ENCODE measurements around the gene SEC61G. TPM values are rescaled to one million over a fixed set of nuclear protein-coding genes. Genes with fewer than 3 reads are reported as not detected.

SEC61G gene
- polyA plus RNA-seq, 1 donor, result 198 TPM

- peak; percentile 74 to 78 for DNase-seq
- H3K4me1 ChIP-seq (ENCODE audit: control insufficient read depth, insufficient read depth, low read length), result no peaks in the 10 kb centered on the region
- peaks cover 6% of the 10 kb centered on the region for H3K27me3 ChIP-seq (ENCODE audit: control insufficient read depth, insufficient read depth, low read length)
- no peaks in the 10 kb centered on the region for H3K36me3 ChIP-seq (ENCODE audit: control insufficient read depth, insufficient read depth, low read length)
- no peak overlapping the region for H3K27ac ChIP-seq (ENCODE audit: low read length)
- 100% methylated on average over 1 of the region's 18 CpGs for WGBS (ENCODE audit: insufficient coverage, low lambda C conversion rate)
- peak overlapping the region; percentile 14 for H3K4me3 ChIP-seq (ENCODE audit: low read length)
- H3K9me3 ChIP-seq (ENCODE audit: control insufficient read depth, low read depth, low read length), result no peaks in the 10 kb centered on the region
These were observed 14.7 kb upstream of the SEC61G start for GRCh38 chr7:54773472-54774399.

GRCh38 chr7:54769203-54769602 is 10.2 kb upstream of the SEC61G start:
- no CpG with 5 or more reads among the region's 2 CpGs for WGBS (ENCODE audit: insufficient coverage, low lambda C conversion rate)

GRCh38 chr7:54764861-54765260 is 5.8 kb upstream of the SEC61G start:
- no peaks in the 10 kb centered on the region for H3K36me3 ChIP-seq (ENCODE audit: control insufficient read depth, insufficient read depth, low read length)
- no peaks in the 10 kb centered on the region for H3K4me1 ChIP-seq (ENCODE audit: control insufficient read depth, insufficient read depth, low read length)
- H3K4me3 ChIP-seq (ENCODE audit: low read length), result no peak overlapping the region
- WGBS (ENCODE audit: insufficient coverage, low lambda C conversion rate), result 83% methylated on average over 1 of the region's 9 CpGs
- H3K27me3 ChIP-seq (ENCODE audit: control insufficient read depth, insufficient read depth, low read length), result peaks cover 2% of the 10 kb centered on the region
- no peaks in the 10 kb centered on the region for H3K9me3 ChIP-seq (ENCODE audit: control insufficient read depth, low read depth, low read length)
- H3K27ac ChIP-seq (ENCODE audit: low read length), result no peak overlapping the region
- no peak for DNase-seq

More at GRCh38 chr7:54769203-54769602, 10.2 kb upstream of the SEC61G start:
- H3K9me3 ChIP-seq (ENCODE audit: control insufficient read depth, low read depth, low read length), result no peaks in the 10 kb centered on the region
- no peaks in the 10 kb centered on the region for H3K4me1 ChIP-seq (ENCODE audit: control insufficient read depth, insufficient read depth, low read length)
- H3K27ac ChIP-seq (ENCODE audit: low read length), result no peak overlapping the region
- no peaks in the 10 kb centered on the region for H3K36me3 ChIP-seq (ENCODE audit: control insufficient read depth, insufficient read depth, low read length)
- H3K27me3 ChIP-seq (ENCODE audit: control insufficient read depth, insufficient read depth, low read length), result peaks cover 6% of the 10 kb centered on the region
- H3K4me3 ChIP-seq (ENCODE audit: low read length), result no peak overlapping the region
- no peak for DNase-seq

- WGBS (ENCODE audit: insufficient coverage, low lambda C conversion rate), result 95% methylated on average over 3 of the region's 6 CpGs
- no peak overlapping the region for H3K27ac ChIP-seq (ENCODE audit: low read length)
- no peaks in the 10 kb centered on the region for H3K27me3 ChIP-seq (ENCODE audit: control insufficient read depth, insufficient read depth, low read length)
- H3K4me3 ChIP-seq (ENCODE audit: low read length), result peak overlapping the region; percentile 70
- H3K9me3 ChIP-seq (ENCODE audit: control insufficient read depth, low read depth, low read length), result no peaks in the 10 kb centered on the region
- no peak for DNase-seq
- H3K36me3 ChIP-seq (ENCODE audit: control insufficient read depth, insufficient read depth, low read length), result peaks cover 11% of the 10 kb centered on the region
- H3K4me1 ChIP-seq (ENCODE audit: control insufficient read depth, insufficient read depth, low read length), result no peaks in the 10 kb centered on the region
These were observed 1.3 kb downstream of the SEC61G start for GRCh38 chr7:54757711-54758110.

GRCh38 chr7:54749200-54749599 is 9.8 kb downstream of the SEC61G start:
- Histone ChIP-seq H3K27me3 (ENCODE audit: control insufficient read depth, insufficient read depth, low read length) (no peaks in the 10 kb centered on the region), H3K27ac (ENCODE audit: low read length) (no peak overlapping the region), H3K36me3 (ENCODE audit: control insufficient read depth, insufficient read depth, low read length) (peaks cover 49% of the 10 kb centered on the region), H3K4me1 (ENCODE audit: control insufficient read depth, insufficient read depth, low read length) (no peaks in the 10 kb centered on the region), H3K9me3 (ENCODE audit: control insufficient read depth, low read depth, low read length) (no peaks in the 10 kb centered on the region), H3K4me3 (ENCODE audit: low read length) (no peak overlapping the region)
- no peak for DNase-seq
- 90% methylated on average over 5 of the region's 6 CpGs for WGBS (ENCODE audit: insufficient coverage, low lambda C conversion rate)

GRCh38 chr7:54747234-54747633 is 11.8 kb downstream of the SEC61G start:
- no peak overlapping the region for H3K4me3 ChIP-seq (ENCODE audit: low read length)
- H3K4me1 ChIP-seq (ENCODE audit: control insufficient read depth, insufficient read depth, low read length), result no peaks in the 10 kb centered on the region
- peaks cover 37% of the 10 kb centered on the region for H3K36me3 ChIP-seq (ENCODE audit: control insufficient read depth, insufficient read depth, low read length)
- H3K9me3 ChIP-seq (ENCODE audit: control insufficient read depth, low read depth, low read length), result no peaks in the 10 kb centered on the region
- no peaks in the 10 kb centered on the region for H3K27me3 ChIP-seq (ENCODE audit: control insufficient read depth, insufficient read depth, low read length)
- WGBS (ENCODE audit: insufficient coverage, low lambda C conversion rate), result 100% methylated on average over 5 of the region's 5 CpGs
- no peak for DNase-seq
- no peak overlapping the region for H3K27ac ChIP-seq (ENCODE audit: low read length)

GRCh38 chr7:54743580-54743979 is 15.4 kb downstream of the SEC61G start:
- DNase-seq, result no peak
- H3K4me3 ChIP-seq (ENCODE audit: low read length), result no peak overlapping the region
- WGBS (ENCODE audit: insufficient coverage, low lambda C conversion rate), result no CpG with 5 or more reads among the region's 1 CpG
- no peaks in the 10 kb centered on the region for H3K27me3 ChIP-seq (ENCODE audit: control insufficient read depth, insufficient read depth, low read length)
- H3K27ac ChIP-seq (ENCODE audit: low read length), result no peak overlapping the region
- peaks cover 10% of the 10 kb centered on the region for H3K36me3 ChIP-seq (ENCODE audit: control insufficient read depth, insufficient read depth, low read length)
- no peaks in the 10 kb centered on the region for H3K4me1 ChIP-seq (ENCODE audit: control insufficient read depth, insufficient read depth, low read length)
- no peaks in the 10 kb centered on the region for H3K9me3 ChIP-seq (ENCODE audit: control insufficient read depth, low read depth, low read length)

- H3K4me3 ChIP-seq (ENCODE audit: low read length), result no peak overlapping the region
- no CpG with 5 or more reads among the region's 1 CpG for WGBS (ENCODE audit: insufficient coverage, low lambda C conversion rate)
These were observed 20.3 kb downstream of the SEC61G start for GRCh38 chr7:54738737-54739136.

GRCh38 chr7:54729107-54729506 is 29.9 kb downstream of the SEC61G start:
- H3K4me3 ChIP-seq (ENCODE audit: low read length), result no peak overlapping the region
- H3K9me3 ChIP-seq (ENCODE audit: control insufficient read depth, low read depth, low read length), result no peaks in the 10 kb centered on the region
- H3K36me3 ChIP-seq (ENCODE audit: control insufficient read depth, insufficient read depth, low read length), result no peaks in the 10 kb centered on the region
- no peaks in the 10 kb centered on the region for H3K4me1 ChIP-seq (ENCODE audit: control insufficient read depth, insufficient read depth, low read length)
- DNase-seq, result no peak
- no CpG with 5 or more reads among the region's 1 CpG for WGBS (ENCODE audit: insufficient coverage, low lambda C conversion rate)
- H3K27me3 ChIP-seq (ENCODE audit: control insufficient read depth, insufficient read depth, low read length), result no peaks in the 10 kb centered on the region
- H3K27ac ChIP-seq (ENCODE audit: low read length), result no peak overlapping the region

More at GRCh38 chr7:54738737-54739136, 20.3 kb downstream of the SEC61G start:
- no peak overlapping the region for H3K27ac ChIP-seq (ENCODE audit: low read length)
- H3K9me3 ChIP-seq (ENCODE audit: control insufficient read depth, low read depth, low read length), result no peaks in the 10 kb centered on the region
- H3K36me3 ChIP-seq (ENCODE audit: control insufficient read depth, insufficient read depth, low read length), result no peaks in the 10 kb centered on the region
- DNase-seq, result no peak
- no peaks in the 10 kb centered on the region for H3K27me3 ChIP-seq (ENCODE audit: control insufficient read depth, insufficient read depth, low read length)
- no peaks in the 10 kb centered on the region for H3K4me1 ChIP-seq (ENCODE audit: control insufficient read depth, insufficient read depth, low read length)

GRCh38 chr7:54728411-54728810 is 30.6 kb downstream of the SEC61G start:
- Histone ChIP-seq H3K27ac (ENCODE audit: low read length) (no peak overlapping the region), H3K4me1 (ENCODE audit: control insufficient read depth, insufficient read depth, low read length) (no peaks in the 10 kb centered on the region), H3K9me3 (ENCODE audit: control insufficient read depth, low read depth, low read length) (no peaks in the 10 kb centered on the region), H3K36me3 (ENCODE audit: control insufficient read depth, insufficient read depth, low read length) (no peaks in the 10 kb centered on the region), H3K27me3 (ENCODE audit: control insufficient read depth, insufficient read depth, low read length) (no peaks in the 10 kb centered on the region), H3K4me3 (ENCODE audit: low read length) (no peak overlapping the region)
- WGBS (ENCODE audit: insufficient coverage, low lambda C conversion rate), result no CpG with 5 or more reads among the region's 4 CpGs
- no peak for DNase-seq

GRCh38 chr7:54725255-54725654 is 33.8 kb downstream of the SEC61G start:
- Histone ChIP-seq H3K27me3 (ENCODE audit: control insufficient read depth, insufficient read depth, low read length) (no peaks in the 10 kb centered on the region), H3K4me3 (ENCODE audit: low read length) (no peak overlapping the region), H3K27ac (ENCODE audit: low read length) (no peak overlapping the region), H3K4me1 (ENCODE audit: control insufficient read depth, insufficient read depth, low read length) (no peaks in the 10 kb centered on the region), H3K36me3 (ENCODE audit: control insufficient read depth, insufficient read depth, low read length) (no peaks in the 10 kb centered on the region), H3K9me3 (ENCODE audit: control insufficient read depth, low read depth, low read length) (no peaks in the 10 kb centered on the region)
- 80% methylated on average over 2 of the region's 7 CpGs for WGBS (ENCODE audit: insufficient coverage, low lambda C conversion rate)
- no peak for DNase-seq

Measured in large intestine (tissue), 3 donors.